DND-41 (cell line): Measurements from ENCODE around the gene SLC25A13.

Experiments
- ATAC-seq: fragments of 200-7000 bp; cut with Tn5 transposase; 3 replicates; pipeline ENCODE4 v1.9.1; 2021; ENCODE audit warnings: low read depth; ENCODE audit not compliant: insufficient read depth
- DNase-seq: peaks from one replicate; pipeline ENCODE4 v3.0.0-alpha.2; 2020
- H2AFZ ChIP-seq: 2 replicates; pipeline ENCODE4 v1.6.0; 2012; ENCODE audit warnings: low read depth, low read length
- H3K27ac ChIP-seq: 2 replicates; pipeline ENCODE4 v1.5.1; 2012; ENCODE audit warnings: low read length, inconsistent platforms
- H3K27me3 ChIP-seq: fragments of 200-600 bp; sonication (generic); 2 replicates; pipeline ENCODE4 v1.6.0; 2012; ENCODE audit warnings: low read length, mild to moderate bottlenecking, inconsistent platforms; ENCODE audit not compliant: insufficient read depth, poor library complexity
- H3K36me3 ChIP-seq: 2 replicates; pipeline ENCODE4 v1.5.1; 2012; ENCODE audit warnings: low read length, inconsistent platforms; ENCODE audit not compliant: insufficient read depth
- H3K4me1 ChIP-seq: 2 replicates; pipeline ENCODE4 v1.5.1; 2012; ENCODE audit warnings: mild to moderate bottlenecking, low read length; ENCODE audit not compliant: insufficient read depth
- H3K4me2 ChIP-seq: 2 replicates; pipeline ENCODE4 v1.6.0; 2012; ENCODE audit warnings: mild to moderate bottlenecking, moderate library complexity, low read length, inconsistent platforms; ENCODE audit not compliant: insufficient read depth
- H3K4me3 ChIP-seq, 2 experiments: fragments of 200-600 bp in 1 of 2; shearing (Covaris generic) in 1 of 2; 2 replicates each; pipeline ENCODE4 v1.5.1; 2012 to 2016; ENCODE audit warnings: inconsistent platforms in 2 of 2, low read length in 2 of 2, mild to moderate bottlenecking in 2 of 2, low read depth in 1 of 2, moderate library complexity in 1 of 2
- H3K79me2 ChIP-seq: 2 replicates; pipeline ENCODE4 v1.6.0; 2012; ENCODE audit warnings: low read length, inconsistent platforms; ENCODE audit not compliant: insufficient read depth
- H3K9ac ChIP-seq: 2 replicates; pipeline ENCODE4 v1.6.0; 2012; ENCODE audit warnings: low read depth, mild to moderate bottlenecking, inconsistent platforms, low read length, moderate library complexity
- H3K9me3 ChIP-seq: 2 replicates; pipeline ENCODE4 v1.5.1; 2012; ENCODE audit warnings: low read length, moderate library complexity, mild to moderate bottlenecking, inconsistent platforms; ENCODE audit not compliant: insufficient read depth, severe bottlenecking
- H4K20me1 ChIP-seq: 2 replicates; pipeline ENCODE4 v1.6.0; 2012; ENCODE audit warnings: low read length; ENCODE audit not compliant: insufficient read depth
- EZH2 ChIP-seq: IDR thresholded peaks from 3 replicates; pipeline ENCODE4 v1.6.1; 2012; ENCODE audit warnings: borderline replicate concordance, low read depth, mild to moderate bottlenecking, moderate library complexity, low read length, inconsistent platforms; ENCODE audit not compliant: severe bottlenecking
- TF ChIP-seq, protein P1 (sequence below): IDR thresholded peaks from 2 replicates; pipeline ENCODE4 v1.5.1; 2012; ENCODE audit warnings: borderline replicate concordance, low read length, moderate library complexity, mild to moderate bottlenecking; ENCODE audit not compliant: poor library complexity, severe bottlenecking; ENCODE audit errors: extremely low read depth

The SLC25A13 gene

DNA sequence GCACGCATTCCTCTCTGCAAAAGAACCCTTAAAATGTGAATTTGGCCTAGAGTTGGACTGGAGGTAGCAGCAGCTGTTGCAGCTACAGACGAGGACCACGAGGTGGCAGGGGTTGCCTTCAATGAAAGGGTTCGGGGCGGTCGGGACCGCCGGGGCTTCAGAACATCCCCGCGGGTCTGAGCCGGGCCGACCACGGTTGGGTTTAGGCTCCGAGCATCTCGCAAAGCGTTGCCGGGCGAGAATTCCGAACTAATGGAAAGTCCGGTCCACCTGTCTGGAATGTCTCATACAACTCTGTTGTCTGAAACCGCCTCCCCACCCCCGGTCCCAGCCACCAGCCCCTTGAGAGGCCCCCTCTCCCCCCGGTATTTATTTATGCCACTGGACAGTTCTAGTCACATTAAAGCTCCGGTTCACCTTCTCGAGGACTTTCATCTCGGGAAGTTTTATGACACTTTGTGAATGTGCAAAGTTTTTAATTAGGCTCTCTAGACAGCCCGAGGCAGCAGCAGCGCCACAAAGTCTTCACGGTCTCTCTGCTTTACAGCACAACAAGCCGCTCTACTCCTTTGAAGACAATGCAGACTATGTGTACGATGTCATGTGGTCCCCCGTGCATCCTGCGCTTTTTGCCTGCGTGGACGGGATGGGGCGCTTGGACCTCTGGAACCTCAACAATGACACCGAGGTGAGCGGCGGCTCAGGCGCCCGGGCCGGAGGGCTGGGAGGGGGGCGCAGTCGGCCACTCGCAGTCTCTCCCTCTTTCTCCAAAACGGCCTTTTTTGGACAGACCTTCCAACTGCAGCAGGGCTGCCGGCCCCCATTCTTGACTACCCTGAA is 246.2 kb downstream of the SLC25A13 start:
- no peak overlapping the region for H3K4me2 ChIP-seq
- no peak overlapping the region for H3K9ac ChIP-seq
- TF ChIP-seq EZH2 = no peak
- TF ChIP-seq, protein P1, sequence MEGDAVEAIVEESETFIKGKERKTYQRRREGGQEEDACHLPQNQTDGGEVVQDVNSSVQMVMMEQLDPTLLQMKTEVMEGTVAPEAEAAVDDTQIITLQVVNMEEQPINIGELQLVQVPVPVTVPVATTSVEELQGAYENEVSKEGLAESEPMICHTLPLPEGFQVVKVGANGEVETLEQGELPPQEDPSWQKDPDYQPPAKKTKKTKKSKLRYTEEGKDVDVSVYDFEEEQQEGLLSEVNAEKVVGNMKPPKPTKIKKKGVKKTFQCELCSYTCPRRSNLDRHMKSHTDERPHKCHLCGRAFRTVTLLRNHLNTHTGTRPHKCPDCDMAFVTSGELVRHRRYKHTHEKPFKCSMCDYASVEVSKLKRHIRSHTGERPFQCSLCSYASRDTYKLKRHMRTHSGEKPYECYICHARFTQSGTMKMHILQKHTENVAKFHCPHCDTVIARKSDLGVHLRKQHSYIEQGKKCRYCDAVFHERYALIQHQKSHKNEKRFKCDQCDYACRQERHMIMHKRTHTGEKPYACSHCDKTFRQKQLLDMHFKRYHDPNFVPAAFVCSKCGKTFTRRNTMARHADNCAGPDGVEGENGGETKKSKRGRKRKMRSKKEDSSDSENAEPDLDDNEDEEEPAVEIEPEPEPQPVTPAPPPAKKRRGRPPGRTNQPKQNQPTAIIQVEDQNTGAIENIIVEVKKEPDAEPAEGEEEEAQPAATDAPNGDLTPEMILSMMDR = peak; percentile 20
- H3K36me3 ChIP-seq = no peaks in the 10 kb centered on the region
- H3K79me2 ChIP-seq = no peaks in the 10 kb centered on the region
- H3K9me3 ChIP-seq = no peaks in the 10 kb centered on the region
- H3K4me3 ChIP-seq = no peak overlapping the region
- no peak overlapping the region for H3K27ac ChIP-seq
- H4K20me1 ChIP-seq = no peaks in the 10 kb centered on the region
- ATAC-seq = no peak
- no peak overlapping the region for H2AFZ ChIP-seq
- DNase-seq = no peak
- no peaks in the 10 kb centered on the region for H3K4me1 ChIP-seq
- no peaks in the 10 kb centered on the region for H3K27me3 ChIP-seq

DNA sequence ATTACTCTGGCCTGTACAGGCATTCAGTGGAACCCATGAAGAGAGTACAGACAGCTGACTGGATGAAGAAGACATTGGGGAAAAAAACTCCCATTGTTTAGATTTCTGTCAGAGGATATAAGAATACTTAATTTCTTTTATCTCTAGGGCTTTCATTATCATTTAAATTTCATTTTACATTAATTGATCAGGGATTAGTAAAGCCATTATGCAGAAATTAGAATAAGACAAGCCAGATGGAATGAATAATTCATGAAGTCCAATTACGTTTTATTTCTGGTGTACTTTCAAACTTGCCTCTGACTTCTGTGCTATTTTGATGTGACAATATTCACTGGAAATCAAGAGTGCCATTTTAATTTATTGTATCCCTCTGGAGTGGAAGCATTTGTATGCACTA is 247.0 kb downstream of the SLC25A13 start:
- Histone ChIP-seq H2AFZ (no peak overlapping the region), H3K4me2 (no peak overlapping the region), H3K36me3 (no peaks in the 10 kb centered on the region), H3K4me3 (no peak overlapping the region), H3K79me2 (no peaks in the 10 kb centered on the region), H3K27me3 (no peaks in the 10 kb centered on the region), H3K9me3 (no peaks in the 10 kb centered on the region), H4K20me1 (no peaks in the 10 kb centered on the region), H3K4me1 (no peaks in the 10 kb centered on the region), H3K27ac (no peak overlapping the region), H3K9ac (no peak overlapping the region)
- no peak for DNase-seq
- no peak for ATAC-seq
- TF ChIP-seq, protein P1 = no peak
- TF ChIP-seq EZH2 = no peak
